GM19238 (cell line): ENCODE data around the gene POM121L2.
"Not testable (repeated sequence)": the region's sequence is repeated elsewhere in the genome, so short reads cannot be mapped to it uniquely, and the experiment has no call there.

Experiments
- DNase-seq: peaks from one replicate; pipeline ENCODE4 v3.0.0; 2011; ENCODE audit warnings: low spot score; ENCODE audit not compliant: insufficient read length

Gene POM121L2

DNA sequence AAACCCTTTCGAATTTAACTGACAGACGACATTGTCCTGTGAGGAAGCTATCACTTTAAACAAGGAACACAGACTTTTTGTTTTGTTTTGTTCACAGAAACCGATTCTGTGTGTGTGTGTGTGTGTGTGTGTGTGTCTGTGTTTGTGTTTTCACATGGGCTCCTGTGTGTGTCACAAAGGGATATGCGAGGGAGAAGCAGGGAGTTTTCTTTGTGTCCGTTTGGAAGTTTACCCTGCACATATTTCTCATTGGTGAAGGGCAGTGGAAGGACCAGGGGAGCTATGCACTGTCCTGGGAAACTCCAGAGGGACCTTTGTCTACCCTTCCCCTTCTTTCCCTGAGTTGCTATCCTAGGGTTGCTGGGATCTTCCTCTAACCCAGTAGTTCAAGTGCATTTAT, 17.7 kb downstream of the POM121L2 start:
- DNase-seq: no peak

DNA sequence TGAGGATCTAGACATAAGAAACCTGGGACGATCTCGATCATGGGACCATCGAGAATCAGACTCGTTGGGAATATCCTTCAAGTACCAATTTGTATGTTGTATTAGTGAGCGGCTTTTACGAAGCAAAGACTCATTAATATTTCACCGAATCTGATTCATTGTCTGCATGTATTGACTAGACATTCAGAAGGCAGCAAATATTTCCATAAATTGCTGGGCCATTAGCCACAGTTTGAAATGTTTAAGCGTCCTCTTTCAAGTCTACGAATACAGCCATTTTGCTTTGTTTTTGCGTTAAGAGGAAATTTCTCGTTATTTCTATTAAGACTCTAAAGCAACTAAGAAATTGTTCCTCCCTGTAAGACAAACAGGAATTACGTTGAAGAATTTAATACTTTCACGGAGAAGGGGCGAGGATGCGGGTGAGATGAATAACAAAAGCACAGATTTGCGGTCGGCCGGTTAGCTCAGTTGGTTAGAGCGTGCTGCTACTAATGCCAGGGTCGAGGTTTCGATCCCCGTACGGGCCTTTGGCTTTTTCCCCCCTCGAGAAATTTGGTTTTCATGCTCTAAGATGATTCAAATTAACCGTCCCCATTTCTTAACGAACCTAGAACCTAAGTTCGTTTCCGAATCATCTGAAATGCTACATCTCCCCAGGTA, 18.5 kb downstream of the POM121L2 start:
- no peak for DNase-seq

DNA sequence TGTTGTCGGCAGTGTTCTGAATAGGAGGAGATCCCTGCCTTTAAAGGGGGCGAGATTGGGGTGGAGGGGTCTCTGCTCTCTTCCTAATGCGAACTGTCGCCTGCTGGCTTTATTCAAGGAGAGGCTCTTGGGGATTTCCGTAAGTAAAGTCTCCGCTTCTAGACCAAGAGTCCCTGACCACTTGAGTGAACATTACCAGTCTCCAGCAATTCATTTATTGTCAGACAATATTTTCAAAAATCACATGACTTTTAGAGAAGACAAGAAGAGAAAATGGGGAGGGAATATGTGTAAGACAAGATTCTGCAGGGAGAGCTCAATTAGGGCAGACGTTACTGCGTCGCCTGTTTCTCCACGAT, 21.2 kb downstream of the POM121L2 start:
- DNase-seq: no peak

DNA sequence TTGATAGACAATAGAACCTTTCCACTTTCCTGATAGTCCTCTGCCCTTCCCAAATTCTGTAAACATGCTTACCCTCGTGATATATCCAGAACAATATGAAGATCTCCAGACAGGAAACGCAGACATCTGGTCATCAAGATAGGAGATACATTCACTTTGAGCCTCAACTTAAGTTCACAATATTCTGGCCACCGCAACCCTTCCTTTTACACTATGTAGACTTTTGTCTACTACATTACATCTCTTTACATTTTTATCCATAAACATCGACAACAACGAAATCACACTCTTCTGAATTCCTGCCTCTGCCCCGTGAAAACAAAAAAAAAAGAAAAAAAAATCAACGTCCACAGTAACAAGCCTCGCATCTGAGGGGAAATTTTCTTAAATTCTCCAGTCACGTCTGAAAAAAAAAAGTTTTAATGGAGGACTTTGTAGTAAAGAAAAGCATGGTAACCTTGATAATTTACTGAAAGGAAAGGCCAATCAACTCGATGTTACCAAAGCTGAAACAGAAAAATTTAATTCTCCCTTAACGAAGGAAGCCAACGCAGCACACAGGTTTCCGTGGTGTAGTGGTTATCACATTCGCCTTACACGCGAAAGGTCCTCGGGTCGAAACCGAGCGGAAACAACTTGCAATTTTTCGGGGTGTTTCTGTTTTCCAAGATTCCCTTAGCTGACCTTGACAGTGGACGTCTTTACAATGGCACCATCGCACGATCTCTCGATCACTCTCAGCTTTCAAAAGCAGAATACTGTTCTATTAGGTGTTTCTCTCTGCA, 21.8 kb downstream of the POM121L2 start:
- DNase-seq: no peak

DNA sequence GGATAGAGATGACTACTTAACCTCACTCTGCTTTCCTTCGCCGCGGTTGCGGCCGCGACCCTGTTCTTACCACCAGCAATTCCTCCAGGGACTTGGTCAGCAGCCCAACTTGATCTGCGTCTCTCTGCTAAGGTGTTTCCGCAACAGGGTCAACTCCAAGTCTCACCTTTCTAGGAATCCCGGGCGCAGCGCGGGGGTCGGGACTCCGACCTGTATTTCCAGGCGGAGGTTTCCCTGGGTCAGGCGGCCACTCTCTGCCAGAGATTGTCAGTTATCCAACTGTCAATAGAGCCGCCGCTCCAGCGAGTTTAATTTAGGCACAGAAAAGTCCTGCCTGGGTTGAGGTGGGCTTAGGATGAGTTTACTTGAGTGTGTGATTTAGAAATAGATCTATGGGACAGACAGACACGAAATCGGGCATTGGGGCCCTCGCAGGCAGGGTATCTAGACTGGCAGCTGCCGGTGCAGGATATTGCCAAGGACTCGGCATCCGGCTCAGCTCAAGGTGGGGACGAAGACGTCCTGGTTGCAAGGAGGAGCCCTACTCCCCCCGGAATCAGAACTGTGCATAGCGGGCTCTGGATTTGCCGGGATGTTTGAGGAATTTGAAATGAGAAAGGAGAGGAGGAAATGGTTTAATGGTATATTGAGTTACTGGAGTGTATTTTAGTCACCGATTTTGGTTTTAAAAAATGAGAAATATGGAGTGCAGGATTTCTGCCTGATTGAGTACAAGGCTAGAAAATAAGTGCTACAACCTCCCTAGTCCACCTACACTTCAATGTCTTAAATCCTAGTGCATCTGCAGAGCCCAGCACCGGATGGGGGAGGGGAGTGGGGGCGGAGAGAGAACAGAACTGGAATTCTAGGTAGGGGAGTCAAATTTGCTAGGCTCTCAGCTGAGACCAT, 23.7 kb downstream of the POM121L2 start:
- no peak for DNase-seq

DNA sequence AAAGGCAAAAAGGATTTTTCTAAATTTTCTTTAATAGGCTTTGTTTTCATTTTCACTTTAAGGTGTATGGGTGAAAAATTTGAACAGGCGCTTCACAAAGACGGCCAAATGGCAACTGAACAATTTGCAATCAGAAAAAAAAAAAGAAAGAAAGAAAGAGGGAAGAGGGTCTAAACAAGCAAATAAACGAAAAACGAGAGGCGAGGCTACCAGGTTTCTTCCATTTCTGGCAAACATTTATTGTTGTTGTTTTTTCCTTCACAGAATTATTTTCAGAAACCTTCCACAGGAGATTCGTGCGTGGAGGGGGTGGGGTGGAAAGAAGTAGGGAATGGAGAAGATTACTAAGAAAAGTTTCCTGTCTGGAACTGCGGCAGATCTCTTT, 24.3 kb downstream of the POM121L2 start:
- DNase-seq: no peak

DNA sequence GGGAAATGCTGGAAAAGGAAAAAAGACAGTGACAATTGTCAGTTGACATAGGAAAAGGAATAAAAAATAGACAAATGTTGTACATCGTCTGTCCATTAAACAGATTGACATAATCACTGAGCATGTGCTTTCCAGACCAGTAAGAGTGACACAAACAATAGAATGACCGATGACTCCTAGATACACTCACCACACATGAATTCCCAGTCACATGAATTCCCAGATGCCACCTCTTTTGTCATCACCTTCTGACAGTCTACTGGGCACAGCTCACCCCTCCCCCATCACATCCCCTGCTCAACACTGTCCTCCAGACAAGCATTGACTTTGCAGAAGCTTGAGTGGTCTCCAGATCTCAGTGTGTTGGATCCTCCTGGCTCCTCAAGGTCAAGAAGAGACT, 25.9 kb downstream of the POM121L2 start:
- no peak for DNase-seq

DNA sequence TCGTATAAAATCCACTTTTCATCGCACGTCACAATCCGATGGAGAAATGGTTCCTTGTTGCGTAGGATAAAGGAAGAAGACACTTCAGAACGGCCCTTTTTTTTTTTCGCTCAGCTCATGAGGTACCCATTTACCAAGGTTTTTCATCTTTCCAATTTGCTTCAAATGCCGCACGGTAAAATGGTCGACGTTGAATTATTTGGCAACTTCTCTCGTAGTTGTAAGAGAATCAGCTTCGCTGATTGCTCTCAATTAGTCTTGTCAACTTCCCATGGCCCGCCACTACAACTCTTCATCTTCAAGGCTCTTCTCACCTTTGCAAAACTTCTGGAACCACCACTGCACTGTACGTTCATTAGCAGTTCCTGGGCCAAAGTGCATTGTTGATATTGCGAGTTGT, 28.8 kb downstream of the POM121L2 start:
- DNase-seq: no peak

DNA sequence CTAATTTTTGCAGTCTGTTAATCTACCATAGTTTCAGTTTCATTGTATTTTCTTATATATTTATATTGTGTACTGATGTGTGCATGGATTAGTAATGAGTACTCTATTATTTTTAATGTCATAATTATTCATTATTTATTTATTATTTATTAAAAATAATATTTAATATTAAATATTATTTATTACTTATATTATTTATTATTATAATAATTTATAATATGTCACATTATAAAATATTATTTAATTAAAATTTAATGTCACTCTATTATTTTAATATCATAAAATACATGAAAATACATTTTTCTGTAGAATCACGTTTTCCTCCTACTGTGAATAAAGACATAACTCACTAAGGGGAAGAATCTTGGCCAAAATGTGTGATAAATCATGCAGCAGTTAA, 30.5 kb downstream of the POM121L2 start:
- DNase-seq: no peak

DNA sequence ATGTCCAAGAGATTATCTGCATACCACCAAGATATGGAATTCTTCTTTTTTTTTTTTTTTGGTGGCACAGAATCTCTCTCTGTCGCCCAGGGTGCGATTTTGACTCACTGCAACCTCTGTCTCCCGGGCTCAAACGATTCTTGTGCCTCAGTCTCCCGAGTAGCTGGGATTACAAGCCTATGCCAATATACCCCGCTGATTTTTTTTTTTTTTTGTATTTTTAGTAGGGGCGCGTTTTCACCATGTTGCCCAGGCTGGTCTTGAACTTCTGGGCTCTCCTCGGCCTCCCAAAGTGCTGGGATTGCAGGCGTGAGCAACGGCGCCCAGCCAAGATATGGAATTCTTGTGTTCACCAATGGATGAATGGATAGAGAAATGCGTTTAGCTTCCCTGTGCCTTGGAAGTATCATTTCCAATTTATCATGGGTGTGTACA, 31.0 kb downstream of the POM121L2 start:
- DNase-seq: no peak

DNA sequence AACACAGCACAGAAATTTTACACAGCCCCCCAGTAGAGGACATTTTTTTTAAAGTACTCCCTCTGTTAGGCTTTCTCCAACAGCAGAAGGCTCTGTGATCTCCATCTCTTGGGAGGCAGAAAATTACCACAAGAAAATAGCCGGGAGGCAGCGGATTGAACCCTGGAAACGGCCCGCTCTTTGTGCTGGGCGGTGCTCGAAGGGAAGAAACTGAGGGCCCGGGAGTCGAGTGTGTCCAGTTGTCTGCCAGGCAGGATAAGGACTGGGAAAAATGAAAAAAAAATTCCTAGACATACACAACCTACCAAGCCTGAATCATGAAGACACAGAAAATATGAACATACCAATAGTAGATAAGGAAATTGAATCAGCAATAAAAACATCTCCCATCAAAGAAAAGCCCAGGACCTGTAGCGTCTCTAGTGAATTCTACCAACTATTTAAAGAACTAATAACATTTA, 31.5 kb downstream of the POM121L2 start:
- no peak for DNase-seq

DNA sequence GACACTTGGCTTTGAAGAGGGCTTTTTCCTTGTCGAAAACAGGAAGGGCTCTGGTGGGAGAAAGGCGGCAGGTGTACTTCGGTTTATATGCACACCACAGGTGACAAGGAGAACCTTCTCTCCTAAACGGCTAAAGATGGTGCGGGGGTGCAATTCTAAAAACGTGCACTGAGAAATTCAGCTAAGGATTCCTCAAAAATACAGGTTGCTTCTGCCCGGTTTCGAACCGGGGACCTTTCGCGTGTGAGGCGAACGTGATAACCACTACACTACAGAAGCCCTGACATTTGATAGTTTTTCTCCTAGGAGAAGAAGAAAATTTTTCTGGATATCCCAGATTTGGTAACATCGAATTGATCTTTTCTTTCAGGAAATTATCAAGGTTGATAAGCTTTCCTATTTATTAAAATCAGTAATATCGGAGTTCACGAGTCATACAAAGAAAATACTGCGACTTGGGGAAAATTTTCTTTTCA, 32.0 kb downstream of the POM121L2 start:
- no peak for DNase-seq

DNA sequence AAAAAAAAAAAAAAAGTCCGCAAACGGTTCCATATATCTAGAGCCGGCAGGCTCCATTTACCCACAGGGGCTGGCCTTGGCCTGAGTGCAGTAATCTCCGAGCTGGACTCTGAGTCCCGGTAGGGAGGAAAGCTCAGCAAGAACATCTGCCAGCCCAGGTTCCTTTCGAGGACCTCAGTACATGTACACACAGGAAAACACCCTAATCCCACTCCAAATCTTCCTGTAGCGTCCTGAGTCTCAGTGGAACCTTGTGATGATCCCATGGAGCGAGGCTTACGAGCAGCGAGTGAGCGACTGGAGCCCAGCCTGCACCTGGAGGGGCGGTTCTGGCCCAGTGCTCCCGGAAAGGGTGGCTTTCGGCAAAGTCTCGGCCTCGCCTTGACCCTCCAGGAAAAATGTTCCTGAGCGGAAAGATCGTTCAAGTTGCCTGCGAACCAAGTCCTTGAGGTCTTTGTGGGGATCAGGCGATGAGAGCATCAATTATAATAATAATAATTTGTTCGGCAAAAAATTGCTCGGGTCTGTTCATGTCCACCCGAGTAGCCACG, 32.5 kb downstream of the POM121L2 start:
- DNase-seq: no peak

DNA sequence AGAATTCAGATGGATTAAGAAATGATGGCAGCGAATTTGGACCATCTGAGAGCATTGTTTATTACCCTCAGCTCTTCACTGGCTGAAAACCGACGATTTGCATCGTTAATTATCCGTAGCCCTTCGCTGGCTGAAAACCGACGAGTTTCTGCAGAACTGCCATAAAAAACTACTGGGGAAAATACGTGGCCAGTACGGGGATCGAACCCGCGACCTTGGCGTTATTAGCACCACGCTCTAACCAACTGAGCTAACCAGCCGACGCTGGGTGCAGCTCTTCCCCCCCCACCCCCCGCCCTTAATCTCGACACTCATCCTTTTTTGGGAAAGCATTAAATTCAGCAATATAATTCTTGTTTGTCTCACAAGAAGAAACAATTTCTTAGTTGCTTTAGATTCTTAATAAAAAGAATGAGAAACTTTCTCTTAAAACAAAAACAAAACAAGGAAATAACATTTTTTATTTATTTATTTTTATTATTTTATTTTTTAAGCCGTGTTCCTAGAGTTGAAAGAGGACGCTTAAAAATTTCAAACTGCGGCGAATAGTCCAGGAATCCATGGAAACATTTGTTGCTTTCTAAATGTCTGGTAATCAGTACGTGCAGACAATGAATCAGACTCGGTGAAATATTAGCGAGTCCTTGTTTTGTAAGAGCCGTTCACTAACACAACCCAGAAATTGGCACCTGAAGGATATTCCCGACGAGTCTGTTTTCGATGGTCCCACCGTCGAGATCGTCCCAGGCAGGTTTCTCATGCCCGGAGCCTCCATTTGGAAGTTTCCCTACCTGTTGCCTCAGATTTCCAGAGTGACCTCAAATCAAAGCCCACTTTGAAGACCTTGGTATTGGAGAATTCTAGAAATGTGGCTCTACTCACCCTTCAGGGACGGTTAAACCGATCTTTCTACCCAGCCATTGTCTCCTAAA, 36.8 kb downstream of the POM121L2 start:
- no peak for DNase-seq

DNA sequence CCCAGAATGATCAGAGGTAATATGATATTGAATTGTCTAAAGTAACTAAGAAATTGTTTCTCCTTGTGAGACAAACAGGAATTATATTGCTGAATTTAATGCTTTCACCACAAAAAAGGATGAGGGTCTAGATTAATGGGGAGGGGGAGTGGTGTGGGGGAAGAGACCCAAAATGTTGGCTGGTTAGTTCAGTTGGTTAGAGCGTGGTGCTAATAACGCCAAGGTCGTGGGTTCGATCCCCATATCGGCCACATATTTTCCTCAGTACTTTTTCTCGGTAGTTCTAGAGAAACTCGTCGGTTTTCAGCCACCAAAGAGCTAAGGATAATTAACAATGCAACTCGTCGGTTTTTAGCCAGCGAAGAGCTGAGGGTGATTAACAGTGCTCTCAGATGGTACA, 38.3 kb downstream of the POM121L2 start:
- no peak for DNase-seq

DNA sequence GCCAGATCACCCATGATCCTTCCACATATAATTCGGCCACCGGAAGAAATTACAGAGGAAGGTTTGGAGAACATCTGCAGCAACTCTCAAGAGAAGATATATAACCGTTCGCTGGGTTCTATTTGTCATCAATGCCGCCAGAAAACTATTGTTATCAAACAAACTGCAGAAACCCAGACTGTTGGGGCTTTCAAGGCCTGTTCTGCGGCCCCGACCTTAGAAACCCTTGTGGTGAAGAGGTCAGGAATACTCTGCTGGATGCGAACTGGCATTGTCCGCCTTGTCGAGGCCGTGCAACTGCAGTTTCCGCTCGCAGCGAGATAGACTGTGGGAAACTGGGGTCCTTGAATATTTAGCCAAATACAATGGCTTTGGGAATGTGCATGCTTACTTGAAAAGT, 43.3 kb downstream of the POM121L2 start:
- no peak for DNase-seq

DNA sequence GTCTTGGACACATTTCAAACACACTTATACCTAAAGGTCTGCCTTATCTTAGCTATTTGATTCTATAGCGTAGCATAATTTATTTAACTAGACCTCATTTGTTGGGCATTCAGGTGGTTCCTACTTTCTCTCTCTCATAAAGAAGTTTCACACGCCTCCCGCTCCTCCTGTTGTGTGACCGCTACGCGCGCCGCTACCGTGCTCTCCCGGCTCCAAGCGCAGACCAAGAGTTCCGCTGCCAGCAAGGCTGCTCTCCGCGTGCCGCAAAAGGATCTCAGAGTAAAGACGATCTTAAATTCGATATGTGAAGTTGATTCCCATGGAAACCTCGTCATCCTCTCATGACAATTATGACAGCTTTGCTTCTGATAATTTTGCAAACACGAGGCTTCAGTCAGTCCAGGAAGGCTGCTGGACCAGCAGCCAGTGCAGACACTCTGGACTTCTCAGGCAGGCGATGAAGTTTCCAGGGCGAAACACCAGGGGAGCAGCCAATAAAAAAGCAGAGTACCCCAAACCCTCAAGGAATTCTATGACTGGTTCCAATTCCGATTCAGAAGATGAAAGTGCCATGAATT, 44.1 kb downstream of the POM121L2 start:
- no peak for DNase-seq

DNA sequence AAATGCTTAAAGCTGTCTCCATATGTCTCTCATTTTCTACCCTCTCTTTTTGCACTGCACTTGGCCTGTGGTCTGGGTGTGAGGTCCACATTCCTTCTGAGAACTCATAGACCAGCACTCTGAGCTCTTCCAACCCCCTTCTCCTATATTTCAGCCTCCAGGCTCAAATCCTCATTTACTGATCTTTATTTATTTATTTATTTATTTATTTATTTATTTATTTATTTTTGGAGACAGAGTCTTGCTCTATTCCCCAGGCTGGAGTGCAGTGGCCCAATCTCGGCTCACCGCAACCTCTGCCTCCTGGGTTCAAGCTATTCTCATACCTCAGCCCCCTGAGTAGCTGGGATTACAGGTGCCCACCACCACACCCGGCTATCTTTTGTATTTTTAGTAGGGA, 45.1 kb downstream of the POM121L2 start:
- DNase-seq: not testable (repeated sequence)

DNA sequence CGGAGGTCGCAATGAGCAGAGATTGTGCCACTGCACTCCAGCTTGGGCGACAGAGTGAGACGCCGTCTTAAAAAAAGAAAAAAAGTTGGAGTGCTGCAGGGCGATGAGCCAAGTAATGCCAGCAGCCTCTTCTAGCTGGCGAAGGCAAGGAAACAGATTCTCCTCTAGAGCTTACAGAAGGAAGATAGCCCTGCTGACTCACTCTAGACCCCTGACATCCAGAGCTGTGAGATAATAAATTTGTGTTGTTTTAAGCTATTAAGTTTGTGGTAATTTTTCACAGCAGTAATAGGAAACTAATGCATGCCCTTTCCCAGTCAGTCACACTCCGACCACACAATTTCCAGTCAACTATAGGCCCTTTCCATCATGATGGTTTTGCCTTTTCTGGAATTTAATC, 48.2 kb downstream of the POM121L2 start:
- DNase-seq: no peak

DNA sequence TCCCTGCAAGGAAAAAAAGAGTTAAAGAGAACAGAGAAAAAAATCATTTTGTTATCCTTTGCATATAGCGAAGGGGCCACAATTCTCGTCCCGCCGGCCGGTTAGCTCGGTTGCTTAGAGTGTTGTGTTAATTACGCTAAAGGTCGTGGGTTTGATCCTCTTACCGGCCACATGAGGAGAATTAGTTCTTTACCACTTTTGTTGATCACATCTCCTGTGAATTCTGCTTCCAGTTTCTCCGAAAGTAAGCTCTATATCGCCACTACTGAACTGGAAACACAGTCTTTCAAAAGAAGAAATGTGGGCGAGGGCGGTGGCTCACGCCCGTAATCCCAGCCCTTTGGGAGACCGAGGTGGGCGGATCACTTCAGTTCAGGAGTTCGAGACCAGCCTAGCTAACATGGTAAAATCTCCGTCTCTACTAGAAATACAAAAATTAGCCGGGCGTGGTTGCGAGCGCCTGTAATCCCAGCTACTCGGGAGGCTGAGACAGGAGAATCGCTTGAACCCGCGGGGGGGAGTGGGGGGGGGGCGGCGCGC, 51.2 kb downstream of the POM121L2 start:
- DNase-seq: no peak
